SK-N-SH treated with all-trans-retinoic acid at 6 μM for 48 hours (cell line): Measurements from ENCODE around the gene PDE6B.

Experiments used
- ATAC-seq: fragments of 200-7000 bp; cut with Tn5 transposase; 3 replicates; pipeline ENCODE4 v1.9.1; 2020; ENCODE audit warnings: mild to moderate bottlenecking, moderate library complexity
- ARNTL ChIP-seq: fragments of 450-650 bp; formaldehyde crosslinking; IDR thresholded peaks from 2 replicates; pipeline ENCODE4 v1.5.0; 2020; ENCODE audit warnings: low read depth, mild to moderate bottlenecking, moderate library complexity, borderline replicate concordance
- BACH2 ChIP-seq: fragments of 250-450 bp; sonication (Bioruptor Pico); IDR thresholded peaks from 2 replicates; pipeline ENCODE4 v1.9.0; 2021; ENCODE audit warnings: mild to moderate bottlenecking, borderline replicate concordance
- CREB5 ChIP-seq: fragments of 250-450 bp; sonication (Bioruptor Pico); IDR thresholded peaks from 2 replicates; pipeline ENCODE4 v1.5.1; 2020; ENCODE audit warnings: low read depth, mild to moderate bottlenecking, moderate library complexity
- CSDC2 ChIP-seq: fragments of 250-450 bp; sonication (Bioruptor Pico); IDR thresholded peaks from 2 replicates; pipeline ENCODE4 v1.5.0; 2020; ENCODE audit warnings: mild to moderate bottlenecking, moderate library complexity
- CSRNP3 ChIP-seq: fragments of 250-450 bp; sonication (Bioruptor Pico); IDR thresholded peaks from 2 replicates; pipeline ENCODE4 v1.5.1; 2021; ENCODE audit warnings: mild to moderate bottlenecking, moderate library complexity
- ESRRG ChIP-seq: fragments of 250-450 bp; sonication (Bioruptor Pico); IDR thresholded peaks from 2 replicates; pipeline ENCODE4 v1.6.1; 2021; ENCODE audit warnings: mild to moderate bottlenecking
- GLIS3 ChIP-seq: fragments of 250-450 bp; sonication (Bioruptor Pico); IDR thresholded peaks from 2 replicates; pipeline ENCODE4 v1.5.0; 2020; ENCODE audit warnings: mild to moderate bottlenecking, moderate library complexity
- ISL1 ChIP-seq: fragments of 250-450 bp; sonication (Bioruptor Pico); IDR thresholded peaks from 2 replicates; pipeline ENCODE4 v2.1.2; 2022; ENCODE audit warnings: mild to moderate bottlenecking, moderate library complexity
- OSR1 ChIP-seq: fragments of 250-450 bp; sonication (Bioruptor Pico); IDR thresholded peaks from 2 replicates; pipeline ENCODE4 v1.8.0; 2022; ENCODE audit warnings: moderate library complexity, mild to moderate bottlenecking, inconsistent platforms
- PATZ1 ChIP-seq: fragments of 250-450 bp; sonication (Bioruptor Pico); IDR thresholded peaks from 2 replicates; pipeline ENCODE4 v1.8.0; 2020; ENCODE audit warnings: mild to moderate bottlenecking, moderate library complexity, borderline replicate concordance
- PPARA ChIP-seq: fragments of 250-450 bp; sonication (Bioruptor Pico); IDR thresholded peaks from 2 replicates; pipeline ENCODE4 v1.5.0; 2020; ENCODE audit warnings: mild to moderate bottlenecking, borderline replicate concordance
- RARB ChIP-seq: fragments of 250-450 bp; sonication (Bioruptor Pico); IDR thresholded peaks from 2 replicates; pipeline ENCODE4 v1.8.0; 2021; ENCODE audit warnings: mild to moderate bottlenecking, moderate library complexity
- SNAI2 ChIP-seq: fragments of 250-450 bp; sonication (Bioruptor Pico); IDR thresholded peaks from 2 replicates; pipeline ENCODE4 v1.5.0; 2020; ENCODE audit warnings: mild to moderate bottlenecking, moderate library complexity
- TCF4 ChIP-seq: fragments of 250-450 bp; sonication (Bioruptor Pico); IDR thresholded peaks from 2 replicates; pipeline ENCODE4 v1.8.0; 2021; ENCODE audit warnings: mild to moderate bottlenecking, moderate library complexity, borderline replicate concordance
- TOX ChIP-seq: fragments of 250-450 bp; sonication (Bioruptor Pico); IDR thresholded peaks from 2 replicates; pipeline ENCODE4 v1.8.0; 2021; ENCODE audit warnings: mild to moderate bottlenecking, moderate library complexity, borderline replicate concordance
- ZC3H10 ChIP-seq: fragments of 250-450 bp; sonication (Bioruptor Pico); IDR thresholded peaks from 2 replicates; pipeline ENCODE4 v1.5.1; 2021; ENCODE audit warnings: mild to moderate bottlenecking, moderate library complexity
- ZFP3 ChIP-seq: fragments of 250-450 bp; sonication (Bioruptor Pico); IDR thresholded peaks from 2 replicates; pipeline ENCODE4 v1.5.0; 2020; ENCODE audit warnings: mild to moderate bottlenecking, moderate library complexity
- ZFP30 ChIP-seq: fragments of 450-650 bp; formaldehyde crosslinking; IDR thresholded peaks from 2 replicates; pipeline ENCODE4 v1.5.0; 2022; ENCODE audit warnings: mild to moderate bottlenecking, moderate library complexity
- ZNF565 ChIP-seq: fragments of 450-650 bp; formaldehyde crosslinking; conservative IDR thresholded peaks from 2 replicates; pipeline ENCODE4 v1.5.0; 2020; ENCODE audit warnings: low read depth, mild to moderate bottlenecking, moderate library complexity
- ZNF70 ChIP-seq: fragments of 450-650 bp; formaldehyde crosslinking; IDR thresholded peaks from 2 replicates; pipeline ENCODE4 v1.5.0; 2020; ENCODE audit warnings: mild to moderate bottlenecking, moderate library complexity
- TF ChIP-seq, protein P1 (sequence below): fragments of 250-450 bp; sonication (Bioruptor Pico); IDR thresholded peaks from 2 replicates; pipeline ENCODE4 v1.5.0; 2020; ENCODE audit warnings: mild to moderate bottlenecking, moderate library complexity
- TF ChIP-seq, protein P2 (sequence below): fragments of 250-450 bp; sonication (Bioruptor Pico); IDR thresholded peaks from 2 replicates; pipeline ENCODE4 v1.8.0; 2021; ENCODE audit warnings: low read depth, mild to moderate bottlenecking, moderate library complexity, borderline replicate concordance

PDE6B gene

GRCh38 chr4:592825-593520 is 32.4 kb upstream of the PDE6B start:
- ATAC-seq: no peak
- TF ChIP-seq ZNF565 (CRISPR knock-in tag) (no peak), ZFP3 (CRISPR knock-in tag) (no peak), ARNTL (CRISPR knock-in tag) (no peak), TCF4 (CRISPR knock-in tag) (no peak), ESRRG (CRISPR knock-in tag) (no peak), ZC3H10 (CRISPR knock-in tag) (no peak), ZNF70 (no peak), CSRNP3 (no peak), CREB5 (CRISPR knock-in tag) (no peak), SNAI2 (CRISPR knock-in tag) (no peak), PATZ1 (no peak)
- TF ChIP-seq, protein P1, sequence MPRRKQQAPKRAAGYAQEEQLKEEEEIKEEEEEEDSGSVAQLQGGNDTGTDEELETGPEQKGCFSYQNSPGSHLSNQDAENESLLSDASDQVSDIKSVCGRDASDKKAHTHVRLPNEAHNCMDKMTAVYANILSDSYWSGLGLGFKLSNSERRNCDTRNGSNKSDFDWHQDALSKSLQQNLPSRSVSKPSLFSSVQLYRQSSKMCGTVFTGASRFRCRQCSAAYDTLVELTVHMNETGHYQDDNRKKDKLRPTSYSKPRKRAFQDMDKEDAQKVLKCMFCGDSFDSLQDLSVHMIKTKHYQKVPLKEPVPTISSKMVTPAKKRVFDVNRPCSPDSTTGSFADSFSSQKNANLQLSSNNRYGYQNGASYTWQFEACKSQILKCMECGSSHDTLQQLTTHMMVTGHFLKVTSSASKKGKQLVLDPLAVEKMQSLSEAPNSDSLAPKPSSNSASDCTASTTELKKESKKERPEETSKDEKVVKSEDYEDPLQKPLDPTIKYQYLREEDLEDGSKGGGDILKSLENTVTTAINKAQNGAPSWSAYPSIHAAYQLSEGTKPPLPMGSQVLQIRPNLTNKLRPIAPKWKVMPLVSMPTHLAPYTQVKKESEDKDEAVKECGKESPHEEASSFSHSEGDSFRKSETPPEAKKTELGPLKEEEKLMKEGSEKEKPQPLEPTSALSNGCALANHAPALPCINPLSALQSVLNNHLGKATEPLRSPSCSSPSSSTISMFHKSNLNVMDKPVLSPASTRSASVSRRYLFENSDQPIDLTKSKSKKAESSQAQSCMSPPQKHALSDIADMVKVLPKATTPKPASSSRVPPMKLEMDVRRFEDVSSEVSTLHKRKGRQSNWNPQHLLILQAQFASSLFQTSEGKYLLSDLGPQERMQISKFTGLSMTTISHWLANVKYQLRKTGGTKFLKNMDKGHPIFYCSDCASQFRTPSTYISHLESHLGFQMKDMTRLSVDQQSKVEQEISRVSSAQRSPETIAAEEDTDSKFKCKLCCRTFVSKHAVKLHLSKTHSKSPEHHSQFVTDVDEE: no peak

DNA sequence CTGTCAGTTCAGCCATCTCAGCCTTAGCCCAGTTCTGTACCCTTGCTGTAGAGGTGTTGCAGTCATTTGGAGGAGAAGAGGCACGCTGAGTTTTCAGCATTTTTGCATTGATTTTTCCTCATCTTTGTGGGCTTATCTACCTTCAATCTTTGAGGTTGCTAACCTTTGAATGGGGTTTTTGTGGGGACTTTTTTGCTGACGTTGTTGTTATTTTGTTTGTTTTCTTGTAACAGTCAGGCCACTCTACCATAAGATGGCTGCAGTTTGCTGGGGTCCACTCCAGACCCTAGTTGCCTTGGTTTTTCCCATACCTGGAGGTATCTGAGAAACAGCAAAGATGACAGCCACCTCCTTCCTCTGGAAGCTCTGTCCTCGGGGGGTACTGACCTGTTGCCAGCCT is 26.4 kb upstream of the PDE6B start:
- ATAC-seq: no peak
- TF ChIP-seq CSRNP3: no peak
- TF ChIP-seq, protein P2, sequence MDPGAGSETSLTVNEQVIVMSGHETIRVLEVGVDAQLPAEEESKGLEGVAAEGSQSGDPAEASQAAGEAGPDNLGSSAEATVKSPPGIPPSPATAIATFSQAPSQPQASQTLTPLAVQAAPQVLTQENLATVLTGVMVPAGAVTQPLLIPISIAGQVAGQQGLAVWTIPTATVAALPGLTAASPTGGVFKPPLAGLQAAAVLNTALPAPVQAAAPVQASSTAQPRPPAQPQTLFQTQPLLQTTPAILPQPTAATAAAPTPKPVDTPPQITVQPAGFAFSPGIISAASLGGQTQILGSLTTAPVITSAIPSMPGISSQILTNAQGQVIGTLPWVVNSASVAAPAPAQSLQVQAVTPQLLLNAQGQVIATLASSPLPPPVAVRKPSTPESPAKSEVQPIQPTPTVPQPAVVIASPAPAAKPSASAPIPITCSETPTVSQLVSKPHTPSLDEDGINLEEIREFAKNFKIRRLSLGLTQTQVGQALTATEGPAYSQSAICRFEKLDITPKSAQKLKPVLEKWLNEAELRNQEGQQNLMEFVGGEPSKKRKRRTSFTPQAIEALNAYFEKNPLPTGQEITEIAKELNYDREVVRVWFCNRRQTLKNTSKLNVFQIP (CRISPR knock-in tag): no peak
- TF ChIP-seq ZC3H10 (CRISPR knock-in tag): no peak
- no peak for TF ChIP-seq ZFP30 (CRISPR knock-in tag)
- TF ChIP-seq, protein P1: no peak
- no peak for TF ChIP-seq TOX (CRISPR knock-in tag)
- no peak for TF ChIP-seq BACH2 (CRISPR knock-in tag)
- no peak for TF ChIP-seq OSR1
- no peak for TF ChIP-seq TCF4 (CRISPR knock-in tag)
- TF ChIP-seq ZFP3 (CRISPR knock-in tag): no peak
- TF ChIP-seq RARB (CRISPR knock-in tag): no peak
- no peak for TF ChIP-seq ESRRG (CRISPR knock-in tag)
- TF ChIP-seq ZNF70: no peak
- no peak for TF ChIP-seq CREB5 (CRISPR knock-in tag)
- no peak for TF ChIP-seq PPARA (CRISPR knock-in tag)
- TF ChIP-seq ISL1 (CRISPR knock-in tag): no peak
- TF ChIP-seq GLIS3 (CRISPR knock-in tag): no peak
- TF ChIP-seq CSDC2 (CRISPR knock-in tag): no peak
